Stomach (tissue), 9 donors: ENCODE data around the gene CBX8. TPM values are rescaled to one million over a fixed set of nuclear protein-coding genes. Genes with fewer than 3 reads are reported as not detected.

Experiments
- DNase-seq, 2 donors: peaks; one replicate each; pipeline versions ENCODE4 v3.0.0 to v3.0.0-alpha.2; 2013 to 2019
- H3K27ac ChIP-seq, 5 donors: fragments of 200-600 bp in 4 of 5; sonication (generic) in 4 of 5; one replicate each; pipeline ENCODE4 v1.5.1; 2013 to 2019; ENCODE audit warnings: mild to moderate bottlenecking in 1 of 5, moderate library complexity in 1 of 5
- H3K27me3 ChIP-seq, 3 donors: fragments of 200-600 bp; sonication (generic); one replicate each; pipeline ENCODE4 v1.5.1; 2017 to 2019; ENCODE audit warnings: mixed run types in 1 of 3
- H3K36me3 ChIP-seq, 4 donors: fragments of 200-600 bp; sonication (generic); 1 replicate in 3 of 4; 2 replicates in 1 of 4; pipeline ENCODE4 v1.5.1; 2016 to 2019
- H3K4me1 ChIP-seq, 4 donors: fragments of 200-600 bp; sonication (generic); one replicate each; pipeline ENCODE4 v1.5.1; 2016 to 2019
- H3K4me3 ChIP-seq, 4 donors: fragments of 200-600 bp; sonication (generic) in 3 of 4; one replicate each; pipeline ENCODE4 v1.5.1; 2016 to 2019; ENCODE audit warnings: mild to moderate bottlenecking in 1 of 4
- H3K9me3 ChIP-seq, 4 donors: fragments of 200-600 bp; sonication (generic); one replicate each; pipeline ENCODE4 v1.5.1; 2016 to 2019
- EP300 ChIP-seq: sonication (generic); formaldehyde crosslinking; IDR thresholded peaks from one replicate; pipeline ENCODE4 v1.6.1; 2017; ENCODE audit warnings: antibody characterized with exemption
- POLR2A ChIP-seq, 4 donors: fragments of 450-650 bp; IDR thresholded peaks; one replicate each; pipeline ENCODE4 v1.6.1; 2016; ENCODE audit warnings: antibody characterized with exemption in 4 of 4, control low read depth in 2 of 4, mild to moderate bottlenecking in 1 of 4, moderate library complexity in 1 of 4
- POLR2AphosphoS5 ChIP-seq, 3 donors: sonication (generic); formaldehyde crosslinking; IDR thresholded peaks; one replicate each; pipeline ENCODE4 v1.6.1; 2016; ENCODE audit warnings: antibody characterized with exemption in 3 of 3
- WGBS, 5 donors: extraction: QIAGEN DNeasy Blood & Tissue Kit in 3 of 5; methylation state at CpG; one replicate each; pipeline versions ENCODE4 v1.1.5 to v1.1.7; 2013 to 2018; 5-methylcytosine and 5-hydroxymethylcytosine counted together
- intact Hi-C: fragments of 100-400 bp; cut with DNase I; formaldehyde crosslinking; loops from one replicate; pipeline ENCODE4 v1.15.1; 2023; ENCODE audit warnings: low total_unique reads
- polyA plus RNA-seq, 3 donors: library from polyadenylated mRNA; stranded (reverse); fragments of 200-250 nt; gene quantifications; one replicate each; pipeline ENCODE4 v1.2.3, GENCODE V29; 2013
- total RNA-seq, 5 donors: library from RNA; depleted of rRNA; stranded (reverse); fragments of >200 nt; gene quantifications; one replicate each; pipeline versions ENCODE4 v1.1.0 to v1.2.3, GENCODE V29; 2014 to 2016
- TF ChIP-seq, protein P1 (sequence below), 7 experiments: fragments of 450-650 bp in 4 of 7; fragments of 200-600 bp in 3 of 7; sonication (generic) in 3 of 7; IDR thresholded peaks; one replicate each; pipeline ENCODE4 v1.5.1; 2016 to 2019; ENCODE audit warnings: antibody characterized with exemption in 7 of 7, control low read depth in 2 of 7, mild to moderate bottlenecking in 1 of 7
- donor health status: healthy with polysubstance abuse.
- donor health status: Bipolar disorder and iron deficiency.
- donor health status: healthy.

The CBX8 gene
- total and polyA plus RNA-seq, 8 donors, result 0.76 to 140 (median 3.1) TPM; not detected in 2

DNA sequence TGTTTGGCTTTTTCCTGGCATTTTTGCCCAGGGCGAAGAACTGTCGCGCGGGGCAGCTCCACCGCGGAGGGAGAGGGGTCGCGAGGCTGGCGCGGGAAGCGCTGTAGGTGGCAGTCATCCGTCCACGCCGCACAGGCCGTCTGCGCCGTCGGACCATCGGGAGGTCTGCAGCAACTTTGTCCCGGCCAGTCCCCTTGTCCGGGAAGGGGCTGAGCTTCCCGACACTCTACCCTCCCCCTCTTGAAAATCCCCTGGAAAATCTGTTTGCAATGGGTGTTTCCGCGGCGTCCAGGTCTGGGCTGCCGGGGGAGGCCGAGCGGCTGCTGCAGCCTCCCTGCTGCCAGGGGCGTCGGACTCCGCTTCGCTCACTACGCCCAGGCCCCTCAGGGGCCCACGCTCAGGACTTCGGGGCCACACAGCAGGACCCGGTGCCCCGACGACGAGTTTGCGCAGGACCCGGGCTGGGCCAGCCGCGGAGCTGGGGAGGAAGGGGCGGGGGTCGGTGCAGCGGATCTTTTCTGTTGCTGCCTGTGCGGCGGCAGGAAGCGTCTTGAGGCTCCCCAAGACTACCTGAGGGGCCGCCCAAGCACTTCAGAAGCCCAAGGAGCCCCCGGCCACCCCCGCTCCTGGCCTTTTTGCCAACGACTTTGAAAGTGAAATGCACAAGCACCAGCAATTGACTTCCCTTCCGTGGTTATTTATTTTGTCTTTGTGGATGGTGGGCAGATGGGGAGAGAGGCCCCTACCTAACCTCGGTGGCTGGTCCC is 44.7 kb upstream of the CBX8 start:
- intact Hi-C loops, result no loop called here
- DNase-seq, result peak in 1 of 2 donors; percentile 61
- TF ChIP-seq POLR2AphosphoS5 (IDR thresholded peaks at IDR 0.05), result no peak
- no peak for TF ChIP-seq EP300
- TF ChIP-seq, protein P1, sequence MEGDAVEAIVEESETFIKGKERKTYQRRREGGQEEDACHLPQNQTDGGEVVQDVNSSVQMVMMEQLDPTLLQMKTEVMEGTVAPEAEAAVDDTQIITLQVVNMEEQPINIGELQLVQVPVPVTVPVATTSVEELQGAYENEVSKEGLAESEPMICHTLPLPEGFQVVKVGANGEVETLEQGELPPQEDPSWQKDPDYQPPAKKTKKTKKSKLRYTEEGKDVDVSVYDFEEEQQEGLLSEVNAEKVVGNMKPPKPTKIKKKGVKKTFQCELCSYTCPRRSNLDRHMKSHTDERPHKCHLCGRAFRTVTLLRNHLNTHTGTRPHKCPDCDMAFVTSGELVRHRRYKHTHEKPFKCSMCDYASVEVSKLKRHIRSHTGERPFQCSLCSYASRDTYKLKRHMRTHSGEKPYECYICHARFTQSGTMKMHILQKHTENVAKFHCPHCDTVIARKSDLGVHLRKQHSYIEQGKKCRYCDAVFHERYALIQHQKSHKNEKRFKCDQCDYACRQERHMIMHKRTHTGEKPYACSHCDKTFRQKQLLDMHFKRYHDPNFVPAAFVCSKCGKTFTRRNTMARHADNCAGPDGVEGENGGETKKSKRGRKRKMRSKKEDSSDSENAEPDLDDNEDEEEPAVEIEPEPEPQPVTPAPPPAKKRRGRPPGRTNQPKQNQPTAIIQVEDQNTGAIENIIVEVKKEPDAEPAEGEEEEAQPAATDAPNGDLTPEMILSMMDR (IDR thresholded peaks at IDR 0.05), result no peak
- no peak for TF ChIP-seq POLR2A (IDR thresholded peaks at IDR 0.05)
- Histone ChIP-seq H3K36me3 (no peaks in the 10 kb centered on the region), H3K4me3 (peak overlapping the region in 1 of 4 donors; percentile 50), H3K27me3 (peaks cover 31 to 70% (median 46%) of the 10 kb centered on the region in 3 donors), H3K9me3 (no peaks in the 10 kb centered on the region), H3K4me1 (peaks cover 72 to 84% (median 82%) of the 10 kb centered on the region in 4 donors), H3K27ac (no peak overlapping the region)
- 2 to 4% (median 3%) methylated on average over 30 to 55 of the region's 55 CpGs for WGBS, 5 donors

DNA sequence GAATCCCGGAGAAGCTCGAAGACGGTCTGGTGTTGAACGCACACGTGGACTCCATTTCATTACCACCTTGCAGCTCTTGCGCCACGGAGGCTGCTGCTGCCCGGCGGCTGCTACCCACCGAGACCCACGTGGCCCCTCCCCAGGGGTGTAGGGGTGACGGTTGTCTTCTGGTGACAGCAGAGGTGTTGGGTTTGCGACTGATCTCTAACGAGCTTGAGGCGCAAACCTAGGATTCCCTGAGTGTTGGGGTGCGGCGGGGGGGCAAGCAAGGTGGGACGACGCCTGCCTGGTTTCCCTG is 44.1 kb upstream of the CBX8 start:
- Histone ChIP-seq H3K4me3 (peak overlapping the region in 2 of 4 donors; percentile 50 to 61), H3K27me3 (peaks cover 31 to 63% (median 46%) of the 10 kb centered on the region in 3 donors), H3K27ac (peak overlapping the region in 1 of 5 donors; percentile 10), H3K4me1 (peaks cover 78 to 89% (median 87%) of the 10 kb centered on the region in 4 donors), H3K9me3 (no peaks in the 10 kb centered on the region), H3K36me3 (no peaks in the 10 kb centered on the region)
- TF ChIP-seq POLR2A (IDR thresholded peaks at IDR 0.05) (no peak), EP300 (no peak), POLR2AphosphoS5 (IDR thresholded peaks at IDR 0.05) (no peak)
- TF ChIP-seq, protein P1 (IDR thresholded peaks at IDR 0.05), result no peak
- WGBS, 5 donors, result 0 to 5% (median 4%) methylated on average over 5 to 19 of the region's 19 CpGs
- no peak for DNase-seq
- intact Hi-C loops, result no loop called here

DNA sequence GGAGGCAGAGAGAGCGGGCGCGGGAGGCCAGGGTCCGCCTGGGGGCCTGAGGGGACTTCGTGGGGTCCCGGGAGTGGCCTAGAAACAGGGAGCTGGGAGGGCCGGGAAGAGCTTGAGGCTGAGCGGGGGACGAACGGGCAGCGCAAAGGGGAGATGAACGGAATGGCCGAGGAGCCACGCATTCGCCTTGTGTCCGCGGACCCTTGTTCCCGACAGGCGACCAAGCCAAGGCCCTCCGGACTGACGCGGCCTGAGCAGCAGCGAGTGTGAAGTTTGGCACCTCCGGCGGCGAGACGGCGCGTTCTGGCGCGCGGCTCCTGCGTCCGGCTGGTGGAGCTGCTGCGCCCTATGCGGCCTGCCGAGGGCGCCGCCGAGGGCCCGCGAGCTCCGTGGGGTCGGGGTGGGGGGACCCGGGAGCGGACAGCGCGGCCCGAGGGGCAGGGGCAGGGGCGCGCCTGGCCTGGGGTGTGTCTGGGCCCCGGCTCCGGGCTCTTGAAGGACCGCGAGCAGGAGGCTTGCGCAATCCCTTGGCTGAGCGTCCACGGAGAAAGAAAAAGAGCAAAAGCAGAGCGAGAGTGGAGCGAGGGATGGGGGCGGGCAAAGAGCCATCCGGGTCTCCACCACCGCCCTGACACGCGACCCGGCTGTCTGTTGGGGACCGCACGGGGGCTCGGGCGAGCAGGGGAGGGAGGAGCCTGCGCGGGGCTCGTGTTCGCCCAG is 43.6 kb upstream of the CBX8 start:
- peak; percentile 75 to 87 for DNase-seq
- intact Hi-C loops, result no loop called here
- Histone ChIP-seq H3K36me3 (peaks cover 0 to 2% (median under 1%) of the 10 kb centered on the region in 4 donors), H3K4me3 (peak overlapping the region in 3 of 4 donors; percentile 50 to 85 (median 61)), H3K9me3 (no peaks in the 10 kb centered on the region), H3K4me1 (peaks cover 82 to 89% (median 88%) of the 10 kb centered on the region in 4 donors), H3K27ac (peak overlapping the region in 3 of 5 donors; percentile 90 to 99 (median 98)), H3K27me3 (peaks cover 31 to 59% (median 46%) of the 10 kb centered on the region in 3 donors)
- TF ChIP-seq EP300, result no peak
- TF ChIP-seq POLR2AphosphoS5 (IDR thresholded peaks at IDR 0.05), result no peak
- TF ChIP-seq, protein P1 (IDR thresholded peaks at IDR 0.05), result peak in 1 of 7 experiments; percentile 7
- 3 to 11% (median 7%) methylated on average over 39 to 74 of the region's 74 CpGs for WGBS, 5 donors
